ENCODE measurements around the gene EXOSC10. TPM values are rescaled to one million over a fixed set of nuclear protein-coding genes. Genes with fewer than 3 reads are reported as not detected.

The EXOSC10 gene
- total RNA-seq, 1 donor from 2014 or later: 49.1 TPM

DNA sequence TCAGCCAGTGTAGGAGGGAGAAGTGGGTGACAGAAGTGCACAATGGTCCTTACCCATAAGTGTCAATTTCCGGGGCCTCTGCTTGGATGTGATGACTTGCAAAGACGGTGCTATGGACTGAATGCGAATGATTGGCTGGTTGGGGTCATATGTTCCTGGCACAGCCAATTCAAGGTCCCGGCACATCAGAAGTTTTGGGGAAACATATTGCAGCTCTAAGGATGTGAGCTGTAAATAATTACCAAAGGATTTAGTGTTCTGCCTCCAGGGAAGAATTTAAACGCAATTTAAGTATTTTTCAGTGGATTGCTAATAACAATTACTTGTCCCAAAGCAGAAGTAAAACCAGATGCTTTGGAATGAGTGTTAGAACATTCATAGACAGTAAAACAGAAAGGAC lies 26.9 kb upstream of the EXOSC10 start:
- no peak overlapping the region for H3K4me3 Mint-ChIP-seq (ENCODE audit: unreplicated experiment)
- peaks cover 42% of the 10 kb centered on the region for H3K36me3 Mint-ChIP-seq (ENCODE audit: low read depth)
- DNase-seq (ENCODE audit: low spot score): no peak
- no peak overlapping the region for H3K27ac Mint-ChIP-seq (ENCODE audit: unreplicated experiment)
- TF ChIP-seq, protein P1, sequence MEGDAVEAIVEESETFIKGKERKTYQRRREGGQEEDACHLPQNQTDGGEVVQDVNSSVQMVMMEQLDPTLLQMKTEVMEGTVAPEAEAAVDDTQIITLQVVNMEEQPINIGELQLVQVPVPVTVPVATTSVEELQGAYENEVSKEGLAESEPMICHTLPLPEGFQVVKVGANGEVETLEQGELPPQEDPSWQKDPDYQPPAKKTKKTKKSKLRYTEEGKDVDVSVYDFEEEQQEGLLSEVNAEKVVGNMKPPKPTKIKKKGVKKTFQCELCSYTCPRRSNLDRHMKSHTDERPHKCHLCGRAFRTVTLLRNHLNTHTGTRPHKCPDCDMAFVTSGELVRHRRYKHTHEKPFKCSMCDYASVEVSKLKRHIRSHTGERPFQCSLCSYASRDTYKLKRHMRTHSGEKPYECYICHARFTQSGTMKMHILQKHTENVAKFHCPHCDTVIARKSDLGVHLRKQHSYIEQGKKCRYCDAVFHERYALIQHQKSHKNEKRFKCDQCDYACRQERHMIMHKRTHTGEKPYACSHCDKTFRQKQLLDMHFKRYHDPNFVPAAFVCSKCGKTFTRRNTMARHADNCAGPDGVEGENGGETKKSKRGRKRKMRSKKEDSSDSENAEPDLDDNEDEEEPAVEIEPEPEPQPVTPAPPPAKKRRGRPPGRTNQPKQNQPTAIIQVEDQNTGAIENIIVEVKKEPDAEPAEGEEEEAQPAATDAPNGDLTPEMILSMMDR (IDR thresholded peaks at IDR 0.05): no peak
- no peaks in the 10 kb centered on the region for H3K27me3 Mint-ChIP-seq (ENCODE audit: low read depth)
- no peaks in the 10 kb centered on the region for H3K9me3 Mint-ChIP-seq (ENCODE audit: low read depth)
- H3K4me1 Mint-ChIP-seq (ENCODE audit: low read depth): no peaks in the 10 kb centered on the region

DNA sequence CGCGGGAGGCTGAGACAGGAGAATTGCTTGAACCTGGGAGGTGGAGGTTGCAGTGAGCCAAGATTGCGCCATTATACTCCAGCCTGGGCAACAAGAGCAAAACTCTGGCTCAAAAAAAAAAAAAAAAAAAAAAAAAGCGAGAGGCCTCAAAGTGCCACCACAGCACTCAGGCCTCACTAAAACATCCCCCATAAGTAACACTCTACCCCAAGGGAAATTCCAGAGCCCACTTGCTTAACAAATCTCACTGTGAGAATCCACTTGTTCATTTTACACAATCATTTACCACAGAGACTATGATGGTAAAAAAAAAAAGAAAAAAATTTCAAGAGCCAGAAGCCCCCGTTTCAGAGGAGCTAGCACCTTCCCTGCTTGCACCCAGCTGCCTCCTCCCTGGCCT lies 26.3 kb upstream of the EXOSC10 start:
- Mint-ChIP-seq H3K27ac (ENCODE audit: unreplicated experiment) (no peak overlapping the region), H3K27me3 (ENCODE audit: low read depth) (no peaks in the 10 kb centered on the region), H3K4me1 (ENCODE audit: low read depth) (no peaks in the 10 kb centered on the region), H3K4me3 (ENCODE audit: unreplicated experiment) (no peak overlapping the region), H3K36me3 (ENCODE audit: low read depth) (peaks cover 38% of the 10 kb centered on the region), H3K9me3 (ENCODE audit: low read depth) (no peaks in the 10 kb centered on the region)
- TF ChIP-seq, protein P1 (IDR thresholded peaks at IDR 0.05): no peak
- DNase-seq (ENCODE audit: low spot score): no peak

DNA sequence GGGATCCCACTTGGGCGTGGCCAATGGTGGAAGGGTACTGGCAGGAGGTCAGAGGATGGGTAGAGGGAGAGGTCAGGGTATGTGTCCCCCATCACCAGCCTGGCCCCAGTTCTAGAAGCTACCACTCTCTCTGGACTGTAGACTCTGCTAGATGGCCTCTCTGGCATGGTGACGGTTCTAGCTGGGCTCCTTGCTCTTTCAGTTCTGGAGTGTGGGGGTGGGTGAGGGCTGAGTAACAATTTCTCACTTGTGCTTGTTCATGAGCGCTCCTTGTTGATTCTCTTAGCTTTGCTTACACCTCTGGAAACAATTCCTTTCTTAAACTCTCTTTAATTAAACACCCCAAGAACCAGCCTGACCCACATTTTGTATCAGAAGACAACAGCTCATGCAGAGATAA lies 25.3 kb upstream of the EXOSC10 start:
- DNase-seq (ENCODE audit: low spot score): no peak
- H3K27ac Mint-ChIP-seq (ENCODE audit: unreplicated experiment): no peak overlapping the region
- H3K4me3 Mint-ChIP-seq (ENCODE audit: unreplicated experiment): no peak overlapping the region
- no peaks in the 10 kb centered on the region for H3K4me1 Mint-ChIP-seq (ENCODE audit: low read depth)
- TF ChIP-seq, protein P1 (IDR thresholded peaks at IDR 0.05): no peak
- no peaks in the 10 kb centered on the region for H3K9me3 Mint-ChIP-seq (ENCODE audit: low read depth)
- no peaks in the 10 kb centered on the region for H3K27me3 Mint-ChIP-seq (ENCODE audit: low read depth)
- H3K36me3 Mint-ChIP-seq (ENCODE audit: low read depth): peaks cover 31% of the 10 kb centered on the region

DNA sequence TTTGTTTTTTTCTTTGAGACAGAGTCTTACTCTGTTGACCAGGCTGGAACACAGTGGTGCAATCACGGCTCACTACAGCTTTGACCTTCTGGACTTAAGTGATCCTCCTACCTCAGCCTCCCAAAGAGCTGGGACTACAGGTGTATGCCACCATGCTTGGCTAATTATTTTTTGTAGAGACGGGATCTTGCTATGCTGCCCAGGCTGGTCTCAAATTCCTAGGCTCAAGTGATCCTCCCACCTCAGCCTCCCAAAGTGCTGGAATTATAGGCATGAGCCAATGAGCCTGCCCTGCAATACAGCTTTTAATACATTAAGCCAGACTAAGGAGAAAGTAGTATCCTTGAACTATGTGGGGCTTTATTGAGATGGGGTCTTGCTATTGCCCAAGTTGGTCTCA lies 16.6 kb upstream of the EXOSC10 start:
- no peak overlapping the region for H3K4me3 Mint-ChIP-seq (ENCODE audit: unreplicated experiment)
- DNase-seq (ENCODE audit: low spot score): no peak
- peaks cover 27% of the 10 kb centered on the region for H3K36me3 Mint-ChIP-seq (ENCODE audit: low read depth)
- H3K9me3 Mint-ChIP-seq (ENCODE audit: low read depth): no peaks in the 10 kb centered on the region
- no peak overlapping the region for H3K27ac Mint-ChIP-seq (ENCODE audit: unreplicated experiment)
- no peaks in the 10 kb centered on the region for H3K4me1 Mint-ChIP-seq (ENCODE audit: low read depth)
- no peaks in the 10 kb centered on the region for H3K27me3 Mint-ChIP-seq (ENCODE audit: low read depth)
- TF ChIP-seq, protein P1 (IDR thresholded peaks at IDR 0.05): no peak

DNA sequence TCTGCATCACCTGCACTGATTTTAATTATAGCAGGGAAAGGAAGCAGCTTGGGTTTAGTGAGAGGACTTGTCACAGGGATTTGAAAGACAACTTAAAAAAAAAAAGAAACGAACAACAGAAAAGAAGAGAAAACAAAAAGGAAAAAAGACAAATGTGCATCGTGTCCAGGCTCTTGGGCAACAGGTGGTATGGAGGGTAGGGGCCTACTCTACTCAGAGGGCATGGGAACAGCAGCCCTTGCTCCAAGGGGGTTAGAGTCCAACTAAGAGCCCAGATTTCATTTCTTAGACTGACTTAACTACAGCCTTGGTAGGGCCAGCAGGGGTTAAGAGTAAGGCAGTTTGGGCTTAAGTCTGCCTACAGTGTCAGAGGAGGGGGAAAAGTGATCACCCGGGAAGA lies 15.3 kb upstream of the EXOSC10 start:
- Mint-ChIP-seq H3K9me3 (ENCODE audit: low read depth) (no peaks in the 10 kb centered on the region), H3K36me3 (ENCODE audit: low read depth) (peaks cover 27% of the 10 kb centered on the region), H3K4me1 (ENCODE audit: low read depth) (no peaks in the 10 kb centered on the region), H3K27ac (ENCODE audit: unreplicated experiment) (no peak overlapping the region), H3K27me3 (ENCODE audit: low read depth) (no peaks in the 10 kb centered on the region), H3K4me3 (ENCODE audit: unreplicated experiment) (no peak overlapping the region)
- DNase-seq (ENCODE audit: low spot score): no peak
- TF ChIP-seq, protein P1 (IDR thresholded peaks at IDR 0.05): no peak
